ENCODE data around the gene PTPN11.

GRCh38 chr12:112409906-112410244, 8.9 kb upstream of the PTPN11 start:
- no peak for TF ChIP-seq EZH2 (optimal IDR thresholded peaks at IDR 0.05; ENCODE audit: low read depth, low read length)
- TF ChIP-seq CTCF (IDR thresholded peaks at IDR 0.05; ENCODE audit: low read length): no peak

Measured in MM.1S (cell line).